Measurements from ENCODE around the gene CDC73. TPM values are rescaled to one million over a fixed set of nuclear protein-coding genes. Genes with fewer than 3 reads are reported as not detected.

Gene CDC73
- total RNA-seq, 1 donor from 2014 or later, result 15.3 TPM

DNA sequence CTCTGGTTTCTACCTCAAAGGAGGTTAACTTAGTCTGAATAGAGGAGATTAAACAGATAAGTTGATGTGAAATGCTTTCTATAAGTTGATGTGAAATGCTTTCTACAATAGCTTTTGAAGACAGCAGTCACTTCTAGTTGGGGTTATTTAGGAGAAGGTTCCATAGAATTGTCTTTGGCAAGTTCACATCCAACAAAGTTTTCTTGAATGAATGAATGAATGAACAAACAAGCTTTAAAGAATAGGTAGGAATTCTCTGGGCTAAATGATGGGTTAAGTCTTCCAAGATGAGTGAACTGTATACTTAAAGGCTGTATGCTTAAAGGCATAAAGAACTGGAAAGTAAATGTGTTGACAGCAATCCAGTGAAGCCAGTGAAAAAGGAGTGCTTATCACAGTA is 1.9 kb downstream of the CDC73 start:
- FAIRE-seq, result no peak

DNA sequence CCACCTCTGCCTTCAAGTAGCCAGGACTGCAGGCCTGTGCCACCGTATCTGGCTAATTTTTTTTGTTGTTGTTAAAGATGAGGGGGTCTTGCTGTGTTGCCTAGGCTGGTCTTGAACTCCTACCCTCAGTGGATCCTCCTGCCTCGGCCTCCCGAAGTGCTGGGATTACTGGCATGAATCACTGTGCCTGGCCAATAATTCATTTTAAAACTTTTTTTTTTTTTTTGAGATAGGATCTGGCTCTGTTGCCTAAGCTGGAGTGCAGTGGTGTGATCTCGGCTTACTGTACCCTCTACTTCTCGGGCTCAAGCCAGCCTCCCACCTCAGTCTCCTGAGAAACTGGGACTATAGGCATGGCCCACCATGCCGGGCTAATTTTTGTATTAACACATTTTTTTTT is 3.5 kb downstream of the CDC73 start:
- FAIRE-seq (no peak), DNase-seq (ENCODE audit: low read depth) (no peak)
- no peaks in the 10 kb centered on the region for H3K27me3 ChIP-seq (ENCODE audit: control insufficient read depth, insufficient read depth, low read length)
- H3K36me3 ChIP-seq (ENCODE audit: control insufficient read depth, insufficient read depth, low read length), result peaks cover 6% of the 10 kb centered on the region
- TF ChIP-seq, protein P1, sequence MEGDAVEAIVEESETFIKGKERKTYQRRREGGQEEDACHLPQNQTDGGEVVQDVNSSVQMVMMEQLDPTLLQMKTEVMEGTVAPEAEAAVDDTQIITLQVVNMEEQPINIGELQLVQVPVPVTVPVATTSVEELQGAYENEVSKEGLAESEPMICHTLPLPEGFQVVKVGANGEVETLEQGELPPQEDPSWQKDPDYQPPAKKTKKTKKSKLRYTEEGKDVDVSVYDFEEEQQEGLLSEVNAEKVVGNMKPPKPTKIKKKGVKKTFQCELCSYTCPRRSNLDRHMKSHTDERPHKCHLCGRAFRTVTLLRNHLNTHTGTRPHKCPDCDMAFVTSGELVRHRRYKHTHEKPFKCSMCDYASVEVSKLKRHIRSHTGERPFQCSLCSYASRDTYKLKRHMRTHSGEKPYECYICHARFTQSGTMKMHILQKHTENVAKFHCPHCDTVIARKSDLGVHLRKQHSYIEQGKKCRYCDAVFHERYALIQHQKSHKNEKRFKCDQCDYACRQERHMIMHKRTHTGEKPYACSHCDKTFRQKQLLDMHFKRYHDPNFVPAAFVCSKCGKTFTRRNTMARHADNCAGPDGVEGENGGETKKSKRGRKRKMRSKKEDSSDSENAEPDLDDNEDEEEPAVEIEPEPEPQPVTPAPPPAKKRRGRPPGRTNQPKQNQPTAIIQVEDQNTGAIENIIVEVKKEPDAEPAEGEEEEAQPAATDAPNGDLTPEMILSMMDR (IDR thresholded peaks at IDR 0.05; ENCODE audit: insufficient read depth, low read length, severe bottlenecking), result no peak
- no peak overlapping the region for H3K4me3 ChIP-seq (ENCODE audit: low read depth, low read length)

More for the DNA sequence above, 1.9 kb downstream of the CDC73 start:
- TF ChIP-seq, protein P1 (IDR thresholded peaks at IDR 0.05; ENCODE audit: insufficient read depth, low read length, severe bottlenecking), result no peak
- DNase-seq (ENCODE audit: low read depth), result no peak
- H3K36me3 ChIP-seq (ENCODE audit: control insufficient read depth, insufficient read depth, low read length), result peaks cover 2% of the 10 kb centered on the region
- no peak overlapping the region for H3K4me3 ChIP-seq (ENCODE audit: low read depth, low read length)
- H3K27me3 ChIP-seq (ENCODE audit: control insufficient read depth, insufficient read depth, low read length), result no peaks in the 10 kb centered on the region

DNA sequence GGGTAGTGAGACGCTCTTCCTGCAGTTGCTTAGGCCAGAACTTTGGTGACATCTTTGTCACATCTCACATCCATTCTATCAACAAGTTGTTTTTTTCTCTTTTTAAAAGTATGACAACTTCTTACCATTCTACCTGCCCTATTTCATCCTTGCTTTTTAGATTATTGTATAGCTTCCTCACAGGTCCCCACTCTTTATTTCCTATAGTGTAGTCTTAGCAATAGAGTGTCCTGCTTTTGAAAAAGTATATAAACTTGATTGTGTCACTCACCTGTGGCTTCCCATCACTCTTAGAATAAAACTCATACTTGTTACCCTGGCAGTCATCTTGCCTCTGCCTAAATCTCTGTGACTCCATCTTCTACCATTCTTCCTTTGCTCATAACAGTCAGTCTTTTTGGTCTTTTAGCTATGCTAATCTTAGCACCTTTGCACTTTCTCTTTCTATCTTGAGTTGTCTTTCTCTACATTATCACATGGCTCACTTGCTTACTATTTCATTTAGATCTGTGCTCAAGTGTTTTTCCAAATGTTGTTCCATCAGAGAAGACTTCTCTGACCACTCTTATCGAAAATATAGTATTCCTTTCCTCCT is 9.5 kb downstream of the CDC73 start:
- TF ChIP-seq, protein P1 (IDR thresholded peaks at IDR 0.05; ENCODE audit: insufficient read depth, low read length, severe bottlenecking), result no peak
- no peak overlapping the region for H3K4me3 ChIP-seq (ENCODE audit: low read depth, low read length)
- FAIRE-seq (no peak), DNase-seq (ENCODE audit: low read depth) (no peak)
- no peaks in the 10 kb centered on the region for H3K27me3 ChIP-seq (ENCODE audit: control insufficient read depth, insufficient read depth, low read length)
- H3K36me3 ChIP-seq (ENCODE audit: control insufficient read depth, insufficient read depth, low read length), result peaks cover 7% of the 10 kb centered on the region

DNA sequence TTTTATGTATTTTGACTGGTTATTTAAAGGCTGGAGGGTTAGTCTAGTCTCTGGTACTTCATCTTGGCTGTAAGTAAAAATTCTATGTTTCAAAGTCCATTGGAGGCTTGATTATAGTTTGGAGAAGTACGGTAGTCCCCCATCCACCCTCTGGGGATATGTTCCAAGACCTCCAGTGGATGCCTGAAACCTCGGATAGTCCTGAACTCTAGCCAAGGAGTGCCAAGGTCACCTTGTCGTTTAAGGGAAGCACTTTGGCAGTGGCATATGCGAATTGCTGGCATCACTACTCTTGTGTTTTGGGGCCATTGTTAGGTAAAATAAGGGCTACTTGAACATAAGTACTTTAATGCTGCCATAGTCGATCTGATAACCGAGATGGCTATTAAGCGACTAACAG is 18.4 kb downstream of the CDC73 start:
- Histone ChIP-seq H3K36me3 (ENCODE audit: control insufficient read depth, insufficient read depth, low read length) (peaks cover 5% of the 10 kb centered on the region), H3K27me3 (ENCODE audit: control insufficient read depth, insufficient read depth, low read length) (no peaks in the 10 kb centered on the region), H3K4me3 (ENCODE audit: low read depth, low read length) (no peak overlapping the region)
- DNase-seq (ENCODE audit: low read depth) (no peak), FAIRE-seq (peak; percentile 68)
- TF ChIP-seq, protein P1 (IDR thresholded peaks at IDR 0.05; ENCODE audit: insufficient read depth, low read length, severe bottlenecking), result no peak

DNA sequence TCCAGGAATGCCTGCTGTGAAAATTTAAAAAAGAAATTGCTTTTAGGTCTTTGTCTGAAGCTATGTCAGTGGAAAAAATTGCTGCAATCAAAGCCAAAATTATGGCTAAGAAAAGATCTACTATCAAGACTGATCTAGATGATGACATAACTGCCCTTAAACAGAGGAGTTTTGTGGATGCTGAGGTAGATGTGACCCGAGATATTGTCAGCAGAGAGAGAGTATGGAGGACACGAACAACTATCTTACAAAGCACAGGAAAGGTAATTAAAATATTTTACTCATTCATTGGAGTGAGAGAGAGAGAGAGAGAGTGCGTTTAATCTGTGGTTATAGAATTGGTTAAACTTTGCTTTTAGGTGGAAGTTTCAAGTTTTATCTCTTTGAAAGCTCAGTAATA is 20.0 kb downstream of the CDC73 start:
- no peaks in the 10 kb centered on the region for H3K27me3 ChIP-seq (ENCODE audit: control insufficient read depth, insufficient read depth, low read length)
- H3K36me3 ChIP-seq (ENCODE audit: control insufficient read depth, insufficient read depth, low read length), result peaks cover 5% of the 10 kb centered on the region
- TF ChIP-seq, protein P1 (IDR thresholded peaks at IDR 0.05; ENCODE audit: insufficient read depth, low read length, severe bottlenecking), result no peak
- no peak overlapping the region for H3K4me3 ChIP-seq (ENCODE audit: low read depth, low read length)
- DNase-seq (ENCODE audit: low read depth) (no peak), FAIRE-seq (no peak)

DNA sequence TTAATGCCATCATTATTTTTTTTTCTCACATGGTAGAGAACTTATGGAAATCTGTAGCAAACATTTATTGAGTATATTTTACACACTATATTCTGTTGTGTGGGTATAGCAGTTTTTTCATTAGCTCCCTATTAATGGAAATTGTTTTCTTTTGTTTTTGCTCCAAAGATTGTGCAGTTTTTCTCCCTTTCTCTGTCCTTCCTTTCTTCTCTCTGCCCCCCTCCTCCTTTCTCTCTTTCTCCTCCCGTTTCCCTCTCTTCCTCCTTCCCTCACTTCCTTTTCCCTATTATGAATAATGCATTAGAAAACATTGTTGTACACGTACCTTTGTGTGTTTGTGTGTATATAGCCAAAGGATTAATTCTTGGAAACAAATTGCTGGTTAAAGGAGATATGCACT is 20.6 kb downstream of the CDC73 start:
- H3K4me3 ChIP-seq (ENCODE audit: low read depth, low read length), result no peak overlapping the region
- no peak for DNase-seq (ENCODE audit: low read depth)
- H3K27me3 ChIP-seq (ENCODE audit: control insufficient read depth, insufficient read depth, low read length), result no peaks in the 10 kb centered on the region
- H3K36me3 ChIP-seq (ENCODE audit: control insufficient read depth, insufficient read depth, low read length), result peaks cover 5% of the 10 kb centered on the region
- TF ChIP-seq, protein P1 (IDR thresholded peaks at IDR 0.05; ENCODE audit: insufficient read depth, low read length, severe bottlenecking), result no peak
- no peak for FAIRE-seq
